Left renal pelvis (tissue), 4 donors: ENCODE results near the gene KLC4. TPM values are rescaled to one million over a fixed set of nuclear protein-coding genes. Genes with fewer than 3 reads are reported as not detected.
"Not testable (repeated sequence)": the region's sequence is repeated elsewhere in the genome, so short reads cannot be mapped to it uniquely, and the experiment has no call there.

ENCODE experiments used
- DNase-seq, 4 donors: peaks; one replicate each; pipeline ENCODE4 v3.0.0-alpha.2; 2013; ENCODE audit warnings: low read depth in 4 of 4, low spot score in 3 of 4
- polyA plus RNA-seq, 4 donors: library from polyadenylated mRNA; unstranded; fragments of 120-200 nt; gene quantifications; one replicate each; pipeline ENCODE4 v1.2.1, GENCODE V29; 2013; ENCODE audit not compliant: insufficient read length in 4 of 4

Gene KLC4
- polyA plus RNA-seq, 4 donors, result 30.6 to 74.2 (median 51.3) TPM

DNA sequence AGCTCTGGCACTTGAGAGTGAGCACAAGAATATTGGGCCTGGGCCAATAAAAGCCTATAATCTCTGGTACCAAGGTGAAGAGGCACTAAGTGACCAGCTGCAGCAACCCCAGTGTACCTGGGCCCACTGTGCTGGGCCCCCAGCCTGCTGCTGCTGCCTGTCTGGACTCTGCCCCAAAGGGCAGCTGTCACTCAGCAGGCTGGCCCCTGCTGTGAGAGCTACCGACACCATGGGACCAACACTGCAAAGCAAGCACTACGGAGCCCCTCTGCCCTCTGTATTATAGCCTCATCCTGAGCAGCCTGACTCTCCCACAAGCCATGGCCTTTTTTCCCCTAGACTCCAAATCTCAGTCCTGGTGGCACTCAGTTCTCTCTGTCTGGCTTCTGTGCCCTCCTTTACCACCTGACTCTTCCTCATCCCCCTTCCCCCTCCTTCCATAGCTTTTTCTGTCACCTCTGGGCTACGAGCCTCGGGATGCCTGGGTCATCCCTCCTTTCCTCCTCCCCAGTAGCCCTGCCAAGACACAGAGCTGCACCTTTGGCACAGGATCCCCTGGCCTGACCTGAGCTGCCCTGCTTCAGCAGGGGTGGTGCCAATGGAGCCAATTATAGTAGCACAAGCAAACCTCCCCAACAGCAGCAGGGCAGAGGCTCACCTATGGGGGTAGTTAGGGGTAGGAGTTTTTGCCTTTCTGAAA is 23.8 kb upstream of the KLC4 start:
- DNase-seq, result no peak

DNA sequence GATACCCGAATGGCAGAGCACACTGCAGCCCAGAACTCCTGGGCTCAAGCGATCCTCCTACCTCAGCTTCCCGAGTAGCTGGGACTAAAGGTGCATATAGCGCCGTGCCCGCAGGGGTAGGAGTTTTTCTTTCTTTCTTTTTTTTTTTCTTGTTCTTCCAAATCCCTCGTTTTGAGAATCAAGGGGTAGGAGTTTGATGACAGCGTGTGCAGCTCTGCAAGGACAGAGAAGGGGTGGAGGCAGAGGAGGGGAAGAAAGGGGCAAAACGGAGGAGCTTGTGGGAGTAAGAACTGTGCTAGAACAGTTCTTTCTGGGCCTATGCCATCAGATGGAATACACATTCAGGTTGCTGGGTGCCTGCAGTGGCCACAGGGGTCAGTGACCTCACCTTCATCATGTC is 22.7 kb upstream of the KLC4 start:
- no peak for DNase-seq

DNA sequence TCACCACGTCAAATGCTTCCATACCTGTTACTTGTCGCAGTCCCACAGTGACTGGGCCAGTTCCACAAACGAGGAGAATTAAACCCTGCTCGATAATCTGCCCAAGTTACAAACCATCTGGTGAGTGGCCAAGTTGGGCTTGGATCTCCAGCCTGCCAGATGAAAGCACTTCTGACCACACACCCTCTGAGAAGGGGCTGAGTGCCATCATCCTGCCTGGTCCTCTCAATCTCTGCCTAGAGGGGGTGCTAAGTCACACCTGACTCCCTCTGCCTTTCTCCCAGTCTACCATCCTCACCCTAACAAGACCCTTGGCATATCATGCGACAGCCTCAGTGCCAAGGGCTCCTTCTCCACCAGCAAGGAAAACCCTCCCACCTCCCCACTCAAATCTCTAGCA is 22.2 kb upstream of the KLC4 start:
- no peak for DNase-seq

DNA sequence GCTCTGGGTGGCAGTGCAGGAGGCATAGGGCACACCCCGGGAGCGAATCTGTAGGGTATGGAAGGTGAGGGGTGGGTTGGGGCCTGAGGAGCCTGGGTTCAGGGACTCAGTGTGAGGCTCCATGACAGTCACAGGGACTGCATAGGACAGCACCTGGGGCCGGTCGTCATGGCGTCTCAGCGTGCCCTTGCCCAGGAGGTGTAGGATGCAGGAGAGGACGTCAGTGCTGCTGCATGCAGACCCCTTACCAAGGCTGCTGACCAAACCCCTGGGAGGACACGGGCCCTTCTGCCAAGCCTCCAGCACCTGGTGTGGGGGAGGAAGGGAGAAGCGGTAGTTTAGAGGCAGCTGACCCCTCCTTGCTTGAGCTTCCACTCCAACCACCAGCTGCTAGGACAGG is 21.7 kb upstream of the KLC4 start:
- DNase-seq, result no peak

DNA sequence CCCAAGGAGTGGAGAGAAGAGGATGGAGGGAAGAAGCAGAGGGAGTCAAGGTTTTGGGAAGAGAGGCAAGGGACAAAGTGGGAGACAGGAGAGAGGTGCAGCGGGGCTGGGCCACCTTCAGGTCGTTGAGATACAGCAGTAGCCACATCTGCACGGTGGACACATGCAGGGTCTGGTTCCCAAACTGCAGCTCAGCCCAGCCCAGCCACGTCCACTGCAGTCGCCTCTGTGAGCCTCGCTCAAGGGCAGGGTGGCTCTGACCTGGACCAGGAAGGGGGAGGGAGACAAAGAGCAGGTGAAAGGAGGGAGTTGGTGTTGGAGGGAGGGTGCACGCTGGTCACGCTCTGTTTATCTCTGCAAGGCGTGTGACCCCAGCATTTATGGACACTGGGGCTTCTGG is 20.7 kb upstream of the KLC4 start:
- no peak for DNase-seq

DNA sequence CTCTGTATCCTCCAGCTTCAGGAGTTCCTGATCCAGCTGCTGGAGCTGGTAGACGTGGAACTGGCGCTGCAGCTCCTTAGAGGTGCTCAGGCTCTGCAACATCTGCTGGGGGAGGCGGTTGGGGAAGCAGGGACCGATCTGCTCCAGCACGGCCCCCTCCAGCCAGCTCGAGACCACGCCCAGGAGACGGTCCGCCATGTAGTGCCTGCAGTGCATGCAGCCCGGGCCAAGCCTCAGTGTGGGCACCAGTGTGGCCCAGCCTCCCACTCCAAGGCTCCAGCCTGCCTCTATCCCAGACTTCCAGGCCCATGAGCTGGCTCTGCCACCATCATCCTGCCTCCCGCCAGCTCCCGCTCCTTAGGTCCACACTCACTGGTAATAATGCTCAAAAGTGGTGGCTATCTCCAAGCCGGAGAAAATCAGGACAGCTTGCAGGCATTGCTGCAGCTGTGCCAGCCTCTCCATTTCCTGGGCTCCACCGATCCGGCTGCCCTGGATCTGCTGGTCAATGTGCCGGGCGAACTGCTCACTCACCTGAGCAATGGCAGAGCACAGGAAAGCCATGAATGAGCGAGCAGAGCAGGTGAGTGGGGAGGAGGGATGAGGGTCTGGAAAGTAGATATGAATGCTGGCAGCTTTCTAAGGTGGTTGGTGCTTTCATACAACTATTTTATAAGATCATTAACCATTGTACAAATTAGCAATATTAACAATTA is 18.7 kb upstream of the KLC4 start:
- no peak for DNase-seq

DNA sequence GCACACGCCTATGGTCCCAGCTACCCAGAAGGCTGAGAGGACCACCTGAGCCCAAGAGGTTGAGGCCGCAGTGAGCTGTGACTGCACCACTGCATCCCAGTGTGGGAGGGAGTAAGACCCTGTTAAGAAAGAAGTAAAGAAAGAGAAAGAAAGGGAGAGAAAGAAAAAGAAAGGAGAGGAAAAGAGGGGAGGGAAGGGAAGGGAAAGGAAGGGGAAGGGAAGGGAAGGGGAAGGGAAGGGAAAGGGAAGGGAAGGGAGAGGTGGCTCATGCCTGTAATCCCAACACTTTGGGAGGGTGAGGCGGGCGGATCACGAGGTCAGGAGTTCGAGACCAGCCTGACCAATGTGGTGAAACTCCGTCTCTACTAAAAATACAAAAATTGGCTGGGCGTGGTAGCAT is 18.0 kb upstream of the KLC4 start:
- not testable (repeated sequence) for DNase-seq

DNA sequence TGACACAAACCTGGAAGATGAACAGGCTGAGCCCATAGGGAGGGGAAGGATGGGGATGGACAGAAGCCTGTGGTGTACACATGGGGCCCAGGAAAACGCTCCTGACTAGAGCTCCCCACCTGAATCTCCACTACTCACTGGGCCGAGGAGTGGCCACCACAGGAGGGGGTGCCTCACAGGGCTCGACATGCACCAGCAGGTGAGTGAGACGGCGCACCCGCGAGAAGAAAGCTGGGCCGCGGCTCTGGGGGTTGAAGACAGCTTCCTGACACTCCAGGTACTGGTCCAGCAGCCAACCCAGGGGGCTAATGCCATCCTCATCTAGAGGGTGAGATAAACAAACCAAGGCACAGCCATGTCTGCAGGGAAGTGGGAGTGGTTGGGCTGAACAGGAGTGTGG is 16.1 kb upstream of the KLC4 start:
- DNase-seq, result no peak

DNA sequence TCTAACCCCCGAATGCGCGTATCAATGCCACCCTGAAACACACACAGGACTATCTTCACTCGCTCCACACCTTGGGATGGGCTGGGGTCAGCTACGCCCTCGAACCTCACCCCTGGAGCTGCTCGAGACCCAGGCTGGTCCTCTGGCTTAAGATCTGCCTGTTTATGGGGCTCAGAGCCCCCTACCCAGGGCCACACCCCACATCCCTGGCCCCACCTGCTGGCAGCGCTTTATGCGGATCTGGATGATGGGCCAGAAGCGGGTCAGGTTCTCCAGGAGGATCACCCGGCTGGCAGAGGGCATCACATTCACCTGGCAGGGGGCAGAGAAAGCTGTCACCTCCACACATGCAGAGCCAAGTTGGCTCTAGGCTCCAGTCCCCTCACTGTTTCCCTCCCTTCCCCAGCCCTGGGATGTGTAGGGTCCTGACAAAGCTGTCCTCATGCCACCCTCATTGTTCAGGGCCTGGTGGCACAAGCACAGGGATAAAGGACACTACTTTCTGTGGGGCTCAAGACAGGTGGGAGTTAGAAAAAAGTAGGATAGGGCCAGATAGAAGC is 14.0 kb upstream of the KLC4 start:
- no peak for DNase-seq

DNA sequence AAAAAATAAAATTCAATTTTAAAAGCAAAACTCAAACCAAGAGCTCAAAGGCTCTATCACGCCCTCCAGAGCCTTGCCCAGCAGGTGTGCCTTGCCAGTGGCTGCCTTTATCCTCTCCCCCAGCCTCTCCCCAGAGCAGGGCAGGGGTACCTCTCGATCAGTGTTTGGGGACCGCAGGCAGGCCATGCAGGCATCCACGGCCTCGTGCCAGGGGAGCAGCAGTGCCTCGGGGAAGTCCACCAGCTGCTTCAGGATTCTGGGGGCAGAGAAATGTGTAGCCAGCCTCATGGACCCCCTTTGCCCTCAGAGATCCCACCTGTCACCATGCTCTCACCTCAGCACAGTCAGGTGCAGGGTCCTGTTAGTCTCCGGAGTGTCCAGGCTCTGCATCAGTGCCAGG is 11.4 kb upstream of the KLC4 start:
- DNase-seq, result no peak

DNA sequence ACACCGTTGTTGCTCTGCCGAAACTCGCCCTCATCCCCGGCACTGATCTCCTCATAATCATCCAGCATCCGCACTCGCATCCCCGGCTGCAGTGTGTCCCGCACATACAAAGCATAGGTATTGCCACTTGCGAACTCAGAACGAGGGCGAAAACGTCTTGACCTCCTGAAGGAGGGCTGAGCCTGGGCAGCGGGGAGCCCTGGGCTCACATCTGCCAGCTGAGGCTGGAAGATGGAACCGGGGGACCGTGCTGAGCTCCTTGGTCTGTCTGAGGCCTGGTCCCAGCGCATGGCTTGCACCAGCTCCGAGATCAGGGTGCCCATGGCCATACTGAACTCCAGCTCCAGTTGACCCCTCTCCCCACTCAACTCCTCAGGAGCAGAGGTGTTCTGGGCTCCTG is 8.4 kb upstream of the KLC4 start:
- no peak for DNase-seq

DNA sequence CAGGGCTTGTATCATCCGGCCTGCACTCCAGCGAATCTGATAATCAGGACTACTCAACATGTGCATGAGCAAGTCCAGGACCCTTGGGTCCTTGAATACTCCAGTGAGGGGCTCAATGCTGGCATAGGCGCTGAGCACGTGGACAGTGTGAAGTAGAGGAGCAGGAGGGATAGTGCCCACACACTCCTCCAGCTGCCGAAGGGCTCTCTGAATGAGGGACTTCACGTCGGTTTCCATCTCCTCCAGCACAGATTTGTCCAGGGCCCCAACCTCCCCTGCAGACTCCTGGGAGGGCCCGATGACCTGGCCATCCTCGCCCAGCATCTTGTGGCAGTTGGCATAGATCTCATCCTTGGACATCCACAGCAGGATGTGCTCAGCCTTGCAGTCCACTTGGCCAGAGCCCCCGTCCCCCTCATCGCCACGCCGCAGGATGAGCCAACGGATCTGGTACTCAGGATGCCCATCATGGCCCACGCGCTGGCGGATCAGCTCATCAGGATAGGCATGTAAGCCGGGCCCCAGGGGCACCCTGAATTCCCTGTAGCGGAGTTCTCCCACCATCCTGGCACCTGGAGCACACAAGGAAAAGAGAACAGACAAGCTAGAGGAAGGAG is 7.1 kb upstream of the KLC4 start:
- DNase-seq, result no peak

DNA sequence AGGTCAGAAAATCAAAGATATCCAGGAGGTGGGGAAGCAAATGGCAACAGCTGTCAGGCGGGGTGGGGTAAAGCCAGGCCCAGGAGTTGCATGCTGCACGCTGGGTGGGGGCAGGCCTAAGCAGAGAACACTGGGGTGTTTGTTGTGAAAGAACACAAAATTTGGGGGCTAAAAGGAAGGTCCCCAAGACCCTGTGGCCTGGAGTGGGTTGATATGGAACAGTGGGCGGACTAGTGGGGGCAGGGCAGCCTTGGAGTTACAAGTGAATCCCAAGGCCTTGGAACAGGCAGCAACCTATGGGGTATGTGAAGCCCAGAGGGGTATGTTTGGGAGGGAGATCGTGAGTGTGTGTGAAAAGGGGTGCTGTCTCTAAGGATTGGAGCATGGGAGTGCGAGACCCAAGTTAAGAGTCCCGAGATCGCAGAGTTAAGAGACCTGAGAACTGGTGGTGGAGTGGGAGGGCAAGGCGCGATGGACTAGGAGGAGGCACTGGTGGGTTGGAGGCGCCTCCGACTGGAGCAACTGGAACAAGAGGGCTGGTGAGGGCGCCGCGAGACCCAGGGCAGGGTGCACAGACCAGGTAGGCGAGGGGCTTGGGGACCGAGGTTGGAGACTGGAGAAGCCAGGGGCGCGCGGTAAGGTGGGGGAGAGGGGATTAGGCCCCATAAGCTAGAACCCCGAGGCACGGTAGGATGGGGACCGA is 6.4 kb upstream of the KLC4 start:
- DNase-seq, result peak in 1 of 4 donors; percentile 18

DNA sequence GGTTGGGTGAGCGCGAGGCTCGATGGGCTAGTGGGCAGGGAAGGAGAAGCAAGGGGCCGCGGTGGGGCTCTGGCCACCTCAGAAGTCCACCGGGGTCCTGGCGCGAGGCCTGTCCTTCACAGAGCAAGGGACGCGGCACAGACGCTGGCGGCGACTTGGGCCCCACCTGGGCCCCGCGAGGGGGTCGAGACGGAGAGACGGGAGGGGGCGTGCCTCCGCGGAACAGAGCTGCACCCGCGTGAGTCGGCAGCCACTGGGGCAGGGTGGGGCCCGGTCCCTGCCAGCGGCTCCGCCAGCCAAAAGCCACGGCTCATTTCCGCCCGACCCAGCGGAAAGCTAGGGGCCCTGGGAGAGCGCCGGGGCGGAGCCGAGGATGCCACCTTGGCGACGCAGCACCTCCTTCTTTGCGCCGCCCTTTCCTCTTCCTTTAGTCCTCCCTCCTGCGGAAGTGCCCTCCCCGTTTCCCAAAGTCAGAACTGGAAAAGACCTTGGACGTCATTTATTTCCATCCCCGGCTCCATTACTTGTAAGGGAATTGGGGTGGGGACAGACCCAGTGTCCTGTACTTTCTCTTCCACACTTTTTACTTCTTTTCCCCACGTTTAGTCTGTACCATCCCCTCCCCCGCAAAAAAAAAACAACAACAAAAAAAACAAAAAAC is 5.8 kb upstream of the KLC4 start, which contains the start of gene CUL7:
TSS of gene CUL7 (minus strand) at position 307 of the 661 bp plus-strand sequence. CDS start 1,063 bp downstream, outside the sequence.
- DNase-seq, result peak; percentile 76 to 88 (median 84)

DNA sequence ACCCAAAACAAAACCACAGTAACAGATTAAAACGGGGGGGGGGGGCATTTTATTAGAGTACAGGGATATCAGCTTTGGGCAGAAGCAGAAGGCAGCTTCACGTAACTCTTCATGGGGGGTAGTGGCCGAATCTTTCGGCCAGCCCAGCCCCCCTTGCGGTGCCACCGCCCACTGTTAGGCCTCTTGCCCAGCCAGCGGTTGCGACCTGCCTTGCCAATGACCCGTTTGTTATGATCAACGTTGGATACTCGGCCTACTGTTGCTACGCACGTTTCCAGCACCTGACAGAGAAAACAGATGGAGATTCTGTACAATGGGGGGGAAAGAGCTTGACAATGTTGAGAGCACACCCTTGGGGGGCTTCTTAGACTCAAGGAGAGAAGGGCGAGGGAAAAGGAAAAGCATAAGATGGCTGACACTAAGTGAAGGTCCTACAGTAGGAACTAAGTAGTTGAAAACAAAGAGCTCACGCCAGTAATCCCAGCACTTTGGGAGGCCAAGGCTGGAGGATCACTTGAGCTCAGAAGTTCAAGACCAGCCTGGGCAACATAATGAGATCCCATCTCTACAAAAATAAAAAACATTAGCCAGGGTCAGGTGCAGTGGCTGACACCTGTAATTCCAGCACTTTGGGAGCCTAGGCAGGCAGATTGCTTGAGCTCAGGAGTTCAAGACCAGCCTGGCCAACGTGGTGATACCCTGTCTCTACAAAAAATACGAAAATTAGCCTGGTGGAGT is 5.1 kb upstream of the KLC4 start:
- no peak for DNase-seq

DNA sequence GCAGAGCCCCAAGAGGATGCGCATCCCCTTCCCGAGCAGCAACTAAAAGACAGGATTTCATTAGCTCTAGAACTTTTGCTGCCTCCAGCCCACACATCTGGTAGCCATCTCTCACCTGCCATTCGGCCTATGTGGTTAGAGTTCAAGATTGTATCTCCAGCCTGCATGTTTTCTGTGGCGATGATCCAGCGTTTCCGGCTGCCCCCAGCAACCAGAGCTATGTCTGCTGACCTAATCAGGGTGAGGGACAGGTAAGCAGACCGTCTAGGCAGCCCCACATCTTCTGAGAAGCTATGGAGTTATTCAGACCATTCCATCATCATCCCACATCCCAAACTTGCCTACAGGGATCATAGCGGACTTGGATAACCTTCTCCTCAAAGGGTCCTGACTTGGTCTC is 3.5 kb upstream of the KLC4 start:
- no peak for DNase-seq

DNA sequence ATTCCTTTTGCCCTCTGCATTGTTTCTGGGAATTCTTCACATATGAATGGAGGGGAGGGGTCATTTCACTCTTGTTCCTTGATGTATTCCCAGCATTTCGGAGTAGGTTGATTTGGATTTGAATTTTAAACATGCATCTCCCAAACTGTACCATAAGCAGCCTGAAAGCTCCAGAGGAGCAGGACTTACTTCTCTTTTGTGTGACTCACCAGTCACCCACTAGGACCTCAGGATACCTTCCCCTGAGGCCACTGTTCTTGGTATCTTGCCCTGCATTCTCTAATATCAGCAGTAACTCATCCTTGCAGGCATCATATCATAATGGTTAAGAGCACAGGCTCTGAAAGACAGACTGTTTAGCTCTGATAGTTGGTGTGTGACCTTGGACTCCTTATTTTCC is 900 bp upstream of the KLC4 start:
- no peak for DNase-seq

DNA sequence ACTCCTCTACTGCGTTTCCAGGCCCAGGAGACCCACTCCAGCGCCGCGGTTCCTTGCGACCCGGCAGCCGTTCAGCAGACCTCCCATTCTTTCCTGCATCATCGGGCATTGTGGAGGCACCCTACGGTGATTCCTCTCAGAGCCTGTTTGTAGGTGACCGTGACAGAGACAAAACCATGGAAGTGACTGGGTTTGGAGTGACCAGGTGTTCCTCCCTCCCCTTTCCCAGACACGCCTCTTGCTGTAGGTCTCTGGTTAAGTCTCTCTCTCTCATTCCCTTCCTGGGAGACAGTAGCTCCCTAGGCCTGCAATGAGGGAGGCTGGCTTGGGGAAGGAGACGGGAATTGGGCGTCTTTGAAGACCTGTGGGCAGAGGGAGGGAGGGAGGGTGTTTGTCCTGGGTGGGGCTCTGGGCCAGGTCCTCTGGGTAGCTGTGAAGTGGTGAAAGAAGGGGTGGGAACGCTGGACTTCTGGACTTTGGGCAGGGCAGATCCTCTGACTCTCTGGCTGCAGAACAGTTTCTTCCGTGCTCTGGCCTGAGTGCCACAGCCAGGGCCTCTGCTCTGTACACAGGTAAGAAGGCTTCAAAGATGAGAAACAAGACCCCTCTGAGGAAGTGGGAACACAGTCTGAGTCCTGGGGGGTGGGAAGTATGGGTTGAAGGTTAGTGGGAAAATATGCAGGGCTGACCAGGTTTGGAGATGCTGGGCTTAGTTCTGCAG is 763 bp downstream of the KLC4 start:
- DNase-seq, result peak in 1 of 4 donors; percentile 7
